ENCODE results near the gene CTTN.

Gene CTTN

DNA sequence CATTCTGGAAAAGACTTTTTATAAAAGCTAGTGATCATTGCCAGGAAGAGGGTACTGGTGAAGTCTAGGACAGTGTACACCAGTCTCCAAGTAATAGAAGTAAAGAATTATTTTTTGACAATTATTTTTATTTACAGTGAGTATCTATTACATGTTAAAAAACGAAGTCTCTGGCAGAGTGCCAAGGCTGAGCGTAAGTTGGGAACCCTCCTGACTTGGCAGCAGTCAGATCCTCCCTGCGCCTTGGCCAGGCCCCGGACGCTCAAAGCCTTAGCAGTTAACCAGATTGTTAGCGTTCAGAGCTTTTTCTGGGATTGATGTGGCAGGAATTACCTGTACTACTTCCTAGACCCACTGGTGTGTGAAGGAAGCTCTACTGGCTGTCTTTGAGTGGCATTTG, 38.1 kb upstream of the CTTN start:
- DNase-seq (ENCODE audit: extremely low read depth, insufficient read length) = no peak
- TF ChIP-seq, protein P1, sequence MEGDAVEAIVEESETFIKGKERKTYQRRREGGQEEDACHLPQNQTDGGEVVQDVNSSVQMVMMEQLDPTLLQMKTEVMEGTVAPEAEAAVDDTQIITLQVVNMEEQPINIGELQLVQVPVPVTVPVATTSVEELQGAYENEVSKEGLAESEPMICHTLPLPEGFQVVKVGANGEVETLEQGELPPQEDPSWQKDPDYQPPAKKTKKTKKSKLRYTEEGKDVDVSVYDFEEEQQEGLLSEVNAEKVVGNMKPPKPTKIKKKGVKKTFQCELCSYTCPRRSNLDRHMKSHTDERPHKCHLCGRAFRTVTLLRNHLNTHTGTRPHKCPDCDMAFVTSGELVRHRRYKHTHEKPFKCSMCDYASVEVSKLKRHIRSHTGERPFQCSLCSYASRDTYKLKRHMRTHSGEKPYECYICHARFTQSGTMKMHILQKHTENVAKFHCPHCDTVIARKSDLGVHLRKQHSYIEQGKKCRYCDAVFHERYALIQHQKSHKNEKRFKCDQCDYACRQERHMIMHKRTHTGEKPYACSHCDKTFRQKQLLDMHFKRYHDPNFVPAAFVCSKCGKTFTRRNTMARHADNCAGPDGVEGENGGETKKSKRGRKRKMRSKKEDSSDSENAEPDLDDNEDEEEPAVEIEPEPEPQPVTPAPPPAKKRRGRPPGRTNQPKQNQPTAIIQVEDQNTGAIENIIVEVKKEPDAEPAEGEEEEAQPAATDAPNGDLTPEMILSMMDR (IDR thresholded peaks at IDR 0.05; ENCODE audit: insufficient read depth, low read length, poor library complexity, severe bottlenecking) = no peak
- no peaks in the 10 kb centered on the region for H3K27me3 ChIP-seq (replicated peaks; ENCODE audit: control insufficient read depth, insufficient read depth, low read length)
- H3K36me3 ChIP-seq (ENCODE audit: control insufficient read depth, insufficient read depth, low read length) = peaks cover 17% of the 10 kb centered on the region
- H3K4me3 ChIP-seq (replicated peaks; ENCODE audit: low read depth, low read length) = no peak overlapping the region

DNA sequence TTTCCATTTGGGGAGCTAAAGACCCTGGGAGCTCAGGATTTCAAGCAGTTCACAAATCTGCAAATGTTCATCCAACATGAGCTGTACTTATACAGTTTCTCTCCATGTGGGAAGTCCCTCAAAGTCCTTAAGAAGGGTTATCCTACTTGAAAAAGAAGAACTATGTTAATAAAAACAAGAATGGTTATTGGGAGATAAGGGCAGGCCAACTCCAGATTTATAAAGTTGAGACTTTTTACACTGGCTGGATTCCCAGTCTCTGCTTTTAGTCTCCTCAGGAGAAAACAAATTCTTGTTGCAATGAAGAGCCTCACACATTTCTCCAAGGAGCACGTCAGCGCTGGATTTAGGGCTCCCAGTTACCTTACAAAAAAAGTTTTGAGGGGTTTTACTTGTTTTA, 34.2 kb upstream of the CTTN start:
- H3K27me3 ChIP-seq (replicated peaks; ENCODE audit: control insufficient read depth, insufficient read depth, low read length) = no peaks in the 10 kb centered on the region
- TF ChIP-seq, protein P1 (IDR thresholded peaks at IDR 0.05; ENCODE audit: insufficient read depth, low read length, poor library complexity, severe bottlenecking) = no peak
- peaks cover 11% of the 10 kb centered on the region for H3K36me3 ChIP-seq (ENCODE audit: control insufficient read depth, insufficient read depth, low read length)
- no peak overlapping the region for H3K4me3 ChIP-seq (replicated peaks; ENCODE audit: low read depth, low read length)
- no peak for DNase-seq (ENCODE audit: extremely low read depth, insufficient read length)

DNA sequence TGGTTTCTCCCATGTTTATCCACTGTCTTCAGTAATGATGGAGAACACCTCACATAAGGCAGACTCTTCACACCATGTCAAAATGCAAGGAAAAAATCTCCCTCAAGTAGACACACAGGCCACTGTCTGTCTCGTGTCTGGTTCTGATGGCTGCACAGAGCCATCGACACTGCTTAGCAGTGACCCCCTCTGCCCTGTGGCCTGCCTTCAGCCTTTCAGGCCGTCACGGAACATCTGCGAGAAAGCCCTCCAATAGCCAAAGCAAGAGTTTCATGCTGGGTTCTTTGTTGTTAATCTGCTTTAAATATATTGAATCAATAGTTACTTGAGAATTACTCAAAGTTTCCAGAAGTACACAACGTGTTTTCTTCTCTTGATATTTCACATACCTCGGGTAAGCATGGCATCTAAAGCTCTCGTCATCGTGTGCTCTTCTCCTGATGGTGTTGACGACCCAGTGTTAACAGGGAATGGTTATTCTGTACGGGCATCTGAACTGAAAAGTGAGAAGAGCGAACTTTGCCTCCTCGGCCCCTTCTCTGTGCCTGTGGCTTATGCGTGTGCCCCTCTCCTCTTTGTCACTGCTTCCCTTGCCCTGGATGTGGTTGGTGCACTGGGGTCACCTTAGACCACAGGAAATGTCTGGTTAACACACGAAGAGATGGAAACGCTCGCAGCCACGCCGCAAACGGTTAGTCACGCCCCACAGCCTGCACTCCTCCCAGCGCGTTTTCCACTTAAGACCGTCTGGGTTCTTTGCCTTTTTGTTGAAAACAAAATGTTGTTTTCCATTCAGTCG, 33.4 kb upstream of the CTTN start:
- Histone ChIP-seq H3K27me3 (replicated peaks; ENCODE audit: control insufficient read depth, insufficient read depth, low read length) (no peaks in the 10 kb centered on the region), H3K36me3 (ENCODE audit: control insufficient read depth, insufficient read depth, low read length) (peaks cover 10% of the 10 kb centered on the region), H3K4me3 (replicated peaks; ENCODE audit: low read depth, low read length) (no peak overlapping the region)
- peak; percentile 30 for DNase-seq (ENCODE audit: extremely low read depth, insufficient read length)
- TF ChIP-seq, protein P1 (IDR thresholded peaks at IDR 0.05; ENCODE audit: insufficient read depth, low read length, poor library complexity, severe bottlenecking) = no peak

DNA sequence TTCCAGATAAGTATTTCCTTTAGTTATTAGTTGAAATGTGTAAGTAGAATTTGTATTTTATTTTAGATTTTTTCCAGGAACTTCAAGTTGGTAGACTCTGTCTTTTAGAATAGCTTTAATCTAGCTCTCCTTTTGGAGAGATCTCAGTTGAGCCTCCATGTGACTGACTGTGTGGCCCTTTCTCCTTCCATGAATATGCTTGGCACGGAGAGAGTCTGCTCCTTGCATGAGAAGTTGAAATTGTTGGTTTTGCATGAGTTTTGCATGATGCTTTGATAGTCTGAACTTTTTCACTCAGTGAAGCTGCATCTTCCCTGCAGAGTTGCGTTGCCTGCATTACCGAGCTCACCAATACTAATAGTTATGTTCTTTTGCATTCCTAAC, 32.8 kb upstream of the CTTN start:
- DNase-seq (ENCODE audit: extremely low read depth, insufficient read length) = no peak
- Histone ChIP-seq H3K4me3 (replicated peaks; ENCODE audit: low read depth, low read length) (no peak overlapping the region), H3K36me3 (ENCODE audit: control insufficient read depth, insufficient read depth, low read length) (peaks cover 10% of the 10 kb centered on the region), H3K27me3 (replicated peaks; ENCODE audit: control insufficient read depth, insufficient read depth, low read length) (no peaks in the 10 kb centered on the region)
- TF ChIP-seq, protein P1 (IDR thresholded peaks at IDR 0.05; ENCODE audit: insufficient read depth, low read length, poor library complexity, severe bottlenecking) = no peak

DNA sequence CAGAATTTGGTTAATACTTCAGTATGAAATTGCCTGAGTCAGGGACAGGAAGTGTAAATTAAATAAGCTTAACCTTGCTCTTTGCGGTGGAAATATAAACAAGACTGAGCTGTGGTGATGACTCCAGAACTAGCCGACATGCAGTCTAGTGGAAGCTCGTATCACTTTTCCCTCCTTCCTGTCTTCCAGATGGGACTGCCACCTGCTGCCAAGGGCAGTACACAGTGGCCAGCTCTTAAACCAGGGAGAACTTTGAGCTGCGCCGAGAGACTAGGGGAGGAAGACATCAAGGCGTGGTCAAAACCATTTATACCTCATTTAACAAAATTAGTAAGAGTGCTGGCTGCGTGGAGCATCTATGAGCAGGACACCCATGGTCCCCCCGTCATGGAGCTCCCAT, 31.3 kb upstream of the CTTN start:
- H3K4me3 ChIP-seq (replicated peaks; ENCODE audit: low read depth, low read length) = no peak overlapping the region
- TF ChIP-seq, protein P1 (IDR thresholded peaks at IDR 0.05; ENCODE audit: insufficient read depth, low read length, poor library complexity, severe bottlenecking) = no peak
- H3K36me3 ChIP-seq (ENCODE audit: control insufficient read depth, insufficient read depth, low read length) = peaks cover 8% of the 10 kb centered on the region
- no peak for DNase-seq (ENCODE audit: extremely low read depth, insufficient read length)
- no peaks in the 10 kb centered on the region for H3K27me3 ChIP-seq (replicated peaks; ENCODE audit: control insufficient read depth, insufficient read depth, low read length)

Data from GM06990 (cell line).